ENCODE data around the gene ZCCHC7.
"Not testable (repeated sequence)": the region's sequence is repeated elsewhere in the genome, so short reads cannot be mapped to it uniquely, and the experiment has no call there.

The ZCCHC7 gene

GRCh38 chr9:37301042-37301853, 180.9 kb downstream of the ZCCHC7 start:
- no peak for DNase-seq

- no peak for DNase-seq
Measured at GRCh38 chr9:37301854-37302172, 181.4 kb downstream of the ZCCHC7 start.

GRCh38 chr9:37302277-37302676, 181.9 kb downstream of the ZCCHC7 start:
- DNase-seq = no peak

- not testable (repeated sequence) for DNase-seq
Measured at GRCh38 chr9:37303272-37303671, 182.9 kb downstream of the ZCCHC7 start.

GRCh38 chr9:37309136-37309535, 188.8 kb downstream of the ZCCHC7 start:
- DNase-seq = no peak

- no peak for DNase-seq
Measured at GRCh38 chr9:37311938-37312708, 191.7 kb downstream of the ZCCHC7 start.

GRCh38 chr9:37324261-37324683, 203.9 kb downstream of the ZCCHC7 start:
- DNase-seq = no peak

- no peak for DNase-seq
Measured at GRCh38 chr9:37324691-37325490, 204.5 kb downstream of the ZCCHC7 start.

- DNase-seq = no peak
Measured at GRCh38 chr9:37325778-37326177, 205.4 kb downstream of the ZCCHC7 start.

- DNase-seq = no peak
Measured at GRCh38 chr9:37327553-37327952, 207.2 kb downstream of the ZCCHC7 start.

- no peak for DNase-seq
Measured at GRCh38 chr9:37328556-37329227, 208.3 kb downstream of the ZCCHC7 start.

GRCh38 chr9:37329576-37329975, 209.2 kb downstream of the ZCCHC7 start:
- DNase-seq = no peak

- DNase-seq = no peak
Measured at GRCh38 chr9:37331871-37332270, 211.5 kb downstream of the ZCCHC7 start.

GRCh38 chr9:37332578-37332977, 212.2 kb downstream of the ZCCHC7 start:
- DNase-seq = no peak

- DNase-seq = no peak
Measured at GRCh38 chr9:37333288-37333687, 212.9 kb downstream of the ZCCHC7 start.

- no peak for DNase-seq
Measured at GRCh38 chr9:37335238-37335637, 214.9 kb downstream of the ZCCHC7 start.

GRCh38 chr9:37336150-37336549, 215.8 kb downstream of the ZCCHC7 start:
- DNase-seq = no peak

- no peak for DNase-seq
Measured at GRCh38 chr9:37337301-37337890, 217.0 kb downstream of the ZCCHC7 start.

- DNase-seq = no peak
Measured at GRCh38 chr9:37338218-37338617, 217.8 kb downstream of the ZCCHC7 start.

- no peak for DNase-seq
Measured at GRCh38 chr9:37339923-37340322, 219.5 kb downstream of the ZCCHC7 start.

GRCh38 chr9:37340961-37341360, 220.6 kb downstream of the ZCCHC7 start:
- no peak for DNase-seq

GRCh38 chr9:37341704-37342103, 221.3 kb downstream of the ZCCHC7 start:
- no peak for DNase-seq

- DNase-seq = no peak
Measured at GRCh38 chr9:37342493-37342892, 222.1 kb downstream of the ZCCHC7 start.
